ENCODE results near the gene EXOSC5. TPM values are rescaled to one million over a fixed set of nuclear protein-coding genes. Genes with fewer than 3 reads are reported as not detected.
"Not testable (repeated sequence)": the region's sequence is repeated elsewhere in the genome, so short reads cannot be mapped to it uniquely, and the experiment has no call there.

Gene EXOSC5
- total RNA-seq, 2 donors from 2014 or later, result 4.3 to 22.8 TPM

DNA sequence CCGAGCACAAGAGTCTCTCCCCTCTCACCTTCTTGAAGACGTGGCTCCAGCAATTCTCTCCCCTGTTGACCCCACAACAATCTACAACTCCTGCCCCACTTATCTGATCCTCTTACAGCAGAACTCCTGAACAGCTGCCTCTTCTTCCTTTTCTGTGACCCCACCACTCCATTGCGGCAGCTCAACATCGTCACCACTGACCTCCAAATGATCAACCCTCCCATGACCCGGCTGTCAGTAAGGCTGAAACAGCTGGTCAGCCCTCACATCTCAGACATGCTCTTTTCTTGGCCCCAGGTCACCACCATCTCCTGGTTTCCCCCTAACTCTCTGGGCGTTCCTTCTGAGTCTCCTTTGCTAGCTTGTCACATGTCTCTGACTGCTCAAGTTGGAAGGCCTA lies 1.8 kb downstream of the EXOSC5 start:
- Histone ChIP-seq H3K36me3 (replicated peaks in 1 of 2; ENCODE audit: insufficient read depth in 1 of 2, low read depth in 2 of 2) (peaks cover 0 to 14% of the 10 kb centered on the region in 2 donors), H3K27me3 (no peaks in the 10 kb centered on the region), H3K9me3 (no peaks in the 10 kb centered on the region), H3K4me3 (no peak overlapping the region), H3K27ac (no peak overlapping the region), H3K4me1 (peaks cover 26% of the 10 kb centered on the region)
- WGBS, 2 donors, result 78% methylated on average over 6 of the region's 6 CpGs
- intact Hi-C loops (cut with DNase I), result no loop called here
- ATAC-seq (no peak), DNase-seq (no peak)
- no peak for TF ChIP-seq POLR2A (IDR thresholded peaks at IDR 0.05)
- TF ChIP-seq, protein P1, sequence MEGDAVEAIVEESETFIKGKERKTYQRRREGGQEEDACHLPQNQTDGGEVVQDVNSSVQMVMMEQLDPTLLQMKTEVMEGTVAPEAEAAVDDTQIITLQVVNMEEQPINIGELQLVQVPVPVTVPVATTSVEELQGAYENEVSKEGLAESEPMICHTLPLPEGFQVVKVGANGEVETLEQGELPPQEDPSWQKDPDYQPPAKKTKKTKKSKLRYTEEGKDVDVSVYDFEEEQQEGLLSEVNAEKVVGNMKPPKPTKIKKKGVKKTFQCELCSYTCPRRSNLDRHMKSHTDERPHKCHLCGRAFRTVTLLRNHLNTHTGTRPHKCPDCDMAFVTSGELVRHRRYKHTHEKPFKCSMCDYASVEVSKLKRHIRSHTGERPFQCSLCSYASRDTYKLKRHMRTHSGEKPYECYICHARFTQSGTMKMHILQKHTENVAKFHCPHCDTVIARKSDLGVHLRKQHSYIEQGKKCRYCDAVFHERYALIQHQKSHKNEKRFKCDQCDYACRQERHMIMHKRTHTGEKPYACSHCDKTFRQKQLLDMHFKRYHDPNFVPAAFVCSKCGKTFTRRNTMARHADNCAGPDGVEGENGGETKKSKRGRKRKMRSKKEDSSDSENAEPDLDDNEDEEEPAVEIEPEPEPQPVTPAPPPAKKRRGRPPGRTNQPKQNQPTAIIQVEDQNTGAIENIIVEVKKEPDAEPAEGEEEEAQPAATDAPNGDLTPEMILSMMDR (IDR thresholded peaks at IDR 0.05), result no peak

DNA sequence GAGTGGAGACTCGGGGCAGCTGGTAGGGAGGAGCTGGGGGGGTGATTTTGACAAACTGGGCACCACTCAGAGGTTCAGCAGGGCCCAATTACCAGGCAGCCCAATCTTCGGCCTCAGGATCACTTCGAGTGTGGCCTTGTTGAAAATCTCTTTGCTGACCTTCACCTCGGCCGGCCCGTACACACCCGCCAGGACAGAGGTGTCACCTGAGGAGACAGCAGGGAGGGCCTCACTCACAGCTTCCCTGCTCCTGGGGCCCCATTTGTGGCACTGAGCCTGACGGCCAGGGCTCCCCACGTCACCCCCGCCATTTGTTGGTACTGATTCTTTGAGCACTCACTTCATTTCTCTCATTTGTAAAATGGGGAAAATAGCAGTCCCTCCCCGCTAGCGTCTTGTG lies 4.4 kb downstream of the EXOSC5 start:
- no peak overlapping the region for H3K4me3 ChIP-seq
- H3K4me1 ChIP-seq, result peaks cover 16% of the 10 kb centered on the region
- intact Hi-C loops (cut with DNase I), result no loop called here
- 64 to 66% methylated on average over 11 to 12 of the region's 12 CpGs for WGBS, 2 donors
- no peaks in the 10 kb centered on the region for H3K9me3 ChIP-seq
- peaks cover 0 to 26% of the 10 kb centered on the region in 2 donors for H3K36me3 ChIP-seq (replicated peaks in 1 of 2; ENCODE audit: insufficient read depth in 1 of 2, low read depth in 2 of 2)
- ATAC-seq (no peak), DNase-seq (no peak)
- TF ChIP-seq, protein P1 (IDR thresholded peaks at IDR 0.05), result no peak
- no peak for TF ChIP-seq POLR2A (IDR thresholded peaks at IDR 0.05)
- H3K27me3 ChIP-seq, result no peaks in the 10 kb centered on the region
- H3K27ac ChIP-seq, result no peak overlapping the region

DNA sequence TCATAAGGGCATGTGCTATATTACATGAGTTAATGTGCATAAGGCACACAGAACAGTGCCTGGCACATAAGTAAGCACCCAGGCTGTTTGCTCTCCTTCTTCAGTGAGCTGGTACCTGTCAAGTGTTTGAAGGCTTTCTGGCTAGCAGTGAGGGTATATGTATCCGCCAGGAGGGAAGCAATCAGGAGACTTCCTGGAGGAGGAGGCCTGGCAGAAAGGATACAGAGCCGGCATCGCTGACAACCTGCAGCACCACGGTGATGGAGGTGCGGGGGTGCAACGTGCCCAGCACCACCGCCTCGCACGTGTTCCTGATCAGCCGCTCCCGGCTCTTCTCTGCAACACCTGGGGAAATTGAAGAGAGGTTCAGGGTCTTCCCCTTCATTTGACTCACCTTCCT lies 5.5 kb downstream of the EXOSC5 start:
- intact Hi-C loops (cut with DNase I), result no loop called here

DNA sequence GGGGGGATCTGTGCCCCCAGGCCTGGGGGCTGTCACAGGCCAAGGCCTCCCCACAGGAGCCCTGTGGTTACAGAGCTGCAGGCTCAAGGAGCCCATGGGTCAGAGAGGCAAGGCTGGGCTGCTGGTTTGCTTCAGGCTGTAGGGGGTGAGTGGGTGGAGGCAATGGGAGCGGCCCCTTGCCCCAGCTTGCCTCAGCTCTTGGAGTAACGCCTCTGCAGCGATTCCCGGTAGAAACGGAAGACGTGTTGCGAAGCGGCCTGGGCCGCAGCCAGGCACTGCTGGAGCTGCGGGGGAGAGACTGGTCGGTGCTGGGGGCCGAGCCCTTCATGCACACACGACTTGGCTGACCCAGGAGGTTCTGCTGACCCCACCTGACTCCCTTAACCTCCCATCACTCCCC lies 10.7 kb downstream of the EXOSC5 start:
- DNase-seq, result no peak
- H3K9me3 ChIP-seq, result no peaks in the 10 kb centered on the region
- intact Hi-C loops (cut with DNase I), result no loop called here
- WGBS, 2 donors, result 87 to 92% methylated on average over 11 to 13 of the region's 13 CpGs
- no peaks in the 10 kb centered on the region for H3K27me3 ChIP-seq
- TF ChIP-seq POLR2A (IDR thresholded peaks at IDR 0.05), result no peak
- TF ChIP-seq, protein P1 (IDR thresholded peaks at IDR 0.05), result no peak
- peak; percentile 21 for ATAC-seq
- no peaks in the 10 kb centered on the region for H3K4me1 ChIP-seq
- H3K27ac ChIP-seq, result no peak overlapping the region
- H3K36me3 ChIP-seq (replicated peaks in 1 of 2; ENCODE audit: insufficient read depth in 1 of 2, low read depth in 2 of 2), result peaks cover 0 to 19% of the 10 kb centered on the region in 2 donors
- no peak overlapping the region for H3K4me3 ChIP-seq

More for the DNA sequence above, 5.5 kb downstream of the EXOSC5 start:
- no peaks in the 10 kb centered on the region for H3K27me3 ChIP-seq
- H3K9me3 ChIP-seq, result no peaks in the 10 kb centered on the region
- WGBS, 2 donors, result 86% methylated on average over 11 of the region's 11 CpGs; no CpG with 5 or more reads in 1 of the 2 donors
- no peak overlapping the region for H3K27ac ChIP-seq
- H3K4me3 ChIP-seq, result no peak overlapping the region
- DNase-seq, result no peak
- peaks cover 16% of the 10 kb centered on the region for H3K4me1 ChIP-seq
- TF ChIP-seq POLR2A (IDR thresholded peaks at IDR 0.05), result no peak
- TF ChIP-seq, protein P1 (IDR thresholded peaks at IDR 0.05), result no peak
- peaks cover 0 to 26% of the 10 kb centered on the region in 2 donors for H3K36me3 ChIP-seq (replicated peaks in 1 of 2; ENCODE audit: insufficient read depth in 1 of 2, low read depth in 2 of 2)
- no peak for ATAC-seq

DNA sequence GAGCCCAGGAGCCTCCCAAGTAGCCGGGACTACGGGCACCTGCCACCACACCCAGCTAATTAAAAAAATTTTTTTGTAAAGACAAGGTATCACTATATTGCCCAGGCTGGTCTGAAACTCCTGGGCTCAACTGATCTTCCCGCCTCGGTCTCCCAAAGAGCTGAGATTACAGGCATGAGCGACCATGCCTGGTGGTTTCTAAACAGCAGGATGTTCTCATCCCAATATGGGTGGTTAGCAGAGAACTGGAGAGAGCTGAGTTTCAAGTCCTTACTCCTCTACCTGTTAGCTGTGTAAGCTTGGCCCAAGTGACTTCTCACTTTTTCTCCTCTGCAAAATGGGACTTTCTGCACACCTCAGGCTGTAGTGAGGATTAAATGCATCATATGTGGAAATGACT lies 12.8 kb downstream of the EXOSC5 start:
- no peaks in the 10 kb centered on the region for H3K4me1 ChIP-seq
- peaks cover 0 to 4% of the 10 kb centered on the region in 2 donors for H3K36me3 ChIP-seq (replicated peaks in 1 of 2; ENCODE audit: insufficient read depth in 1 of 2, low read depth in 2 of 2)
- intact Hi-C loops (cut with DNase I), result no loop called here
- no peaks in the 10 kb centered on the region for H3K9me3 ChIP-seq
- no peak for ATAC-seq
- H3K4me3 ChIP-seq, result no peak overlapping the region
- 87 to 93% methylated on average over 5 of the region's 5 CpGs for WGBS, 2 donors
- TF ChIP-seq POLR2A (IDR thresholded peaks at IDR 0.05), result no peak
- TF ChIP-seq, protein P1 (IDR thresholded peaks at IDR 0.05), result no peak
- no peak for DNase-seq
- no peak overlapping the region for H3K27ac ChIP-seq
- no peaks in the 10 kb centered on the region for H3K27me3 ChIP-seq

DNA sequence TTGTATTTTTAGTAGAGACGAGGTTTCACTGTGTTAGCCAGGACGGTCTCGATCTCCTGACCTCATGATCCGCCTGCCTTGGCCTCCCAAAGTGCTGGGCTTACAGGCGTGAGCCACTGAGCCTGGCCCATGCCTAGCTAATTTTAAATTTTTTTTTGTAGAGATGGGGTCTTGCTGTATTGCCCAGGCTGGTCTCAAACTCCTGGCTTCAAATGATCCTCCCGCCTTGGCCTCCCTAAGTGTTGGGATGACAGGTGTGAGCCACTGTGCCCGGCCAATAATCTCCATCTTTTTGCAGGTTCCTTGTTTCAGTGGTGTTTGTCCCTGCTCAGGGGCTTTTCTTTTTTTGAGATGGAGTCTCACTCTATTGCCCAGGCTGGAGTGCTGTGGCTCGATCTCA lies 15.6 kb downstream of the EXOSC5 start:
- ATAC-seq; H3K4me3 ChIP-seq; H3K27ac ChIP-seq; H3K9me3 ChIP-seq; H3K4me1 ChIP-seq; H3K36me3 ChIP-seq (replicated peaks in 1 of 2; ENCODE audit: insufficient read depth in 1 of 2, low read depth in 2 of 2); H3K27me3 ChIP-seq; intact Hi-C loops (cut with DNase I); DNase-seq: not testable (repeated sequence)
- WGBS, 2 donors, result 93 to 94% methylated on average over 8 of the region's 8 CpGs

Data from body of pancreas (tissue), 4 donors.